CD4-positive, alpha-beta memory T cell (primary cell): Measurements from ENCODE around the gene STAB1. TPM values are rescaled to one million over a fixed set of nuclear protein-coding genes. Genes with fewer than 3 reads are reported as not detected.

Experiments
- CTCF ChIA-PET: fragments of 350-600 bp; sonication (Branson Sonifier 250); formaldehyde crosslinking; loops from one replicate; lab custom pipeline; 2021; ENCODE audit warnings: inconsistent platforms; ENCODE audit not compliant: partially characterized antibody; lab: Charles Lee
- POLR2A ChIA-PET: fragments of 350-600 bp; sonication (Branson Sonifier 250); formaldehyde crosslinking; loops from one replicate; lab custom pipeline; 2021; ENCODE audit not compliant: partially characterized antibody; lab: Charles Lee
- DNase-seq, 5 donors: peaks; one replicate each; pipeline versions ENCODE4 v3.0.0 to v3.0.0-alpha.2; 2020 to 2022; ENCODE audit warnings: mixed read lengths in 1 of 5
- H3K27ac ChIP-seq: one replicate; pipeline ENCODE4 v1.7.0; 2013; ENCODE audit warnings: low read depth, low read length
- H3K27me3 ChIP-seq: 2 replicates; pipeline ENCODE4 v1.7.0; 2013; ENCODE audit warnings: mild to moderate bottlenecking, low read length, moderate library complexity; ENCODE audit not compliant: insufficient read depth
- H3K36me3 ChIP-seq: 2 replicates; pipeline ENCODE4 v1.7.0; 2013; ENCODE audit warnings: mild to moderate bottlenecking, low read length, moderate library complexity; ENCODE audit not compliant: insufficient read depth
- H3K4me1 ChIP-seq: 2 replicates; pipeline ENCODE4 v1.7.0; 2013; ENCODE audit warnings: mild to moderate bottlenecking, low read length, moderate library complexity; ENCODE audit not compliant: insufficient read depth
- H3K4me3 ChIP-seq, 2 donors: one replicate each; pipeline ENCODE4 v1.7.0; 2013; ENCODE audit warnings: low read length in 2 of 2, mild to moderate bottlenecking in 1 of 2
- H3K9me3 ChIP-seq, 2 donors: one replicate each; pipeline ENCODE4 v1.7.0; 2013; ENCODE audit warnings: low read length in 2 of 2, control low read depth in 1 of 2; ENCODE audit not compliant: control insufficient read depth in 1 of 2
- H3K27ac Mint-ChIP-seq, 7 donors: one replicate each; pipeline ENCODE4 v1.8.0; 2020 to 2021; ENCODE audit warnings: mixed read lengths in 7 of 7, mild to moderate bottlenecking in 6 of 7, inconsistent platforms in 3 of 7, moderate library complexity in 3 of 7
- H3K27me3 Mint-ChIP-seq, 2 donors: one replicate each; pipeline ENCODE4 v1.8.0; 2020 to 2021; ENCODE audit warnings: mixed read lengths in 2 of 2
- H3K36me3 Mint-ChIP-seq, 2 donors: one replicate each; pipeline ENCODE4 v1.8.0; 2020 to 2021; ENCODE audit warnings: mixed read lengths in 2 of 2, inconsistent platforms in 1 of 2, mild to moderate bottlenecking in 1 of 2
- H3K4me1 Mint-ChIP-seq, 4 donors: one replicate each; pipeline ENCODE4 v1.8.0; 2020 to 2021; ENCODE audit warnings: mixed read lengths in 4 of 4, mild to moderate bottlenecking in 1 of 4
- H3K4me3 Mint-ChIP-seq, 8 donors: one replicate each; pipeline ENCODE4 v1.8.0; 2020 to 2021; ENCODE audit warnings: mixed read lengths in 8 of 8, mild to moderate bottlenecking in 7 of 8, moderate library complexity in 6 of 8, inconsistent platforms in 3 of 8
- H3K9me3 Mint-ChIP-seq, 8 donors: one replicate each; pipeline ENCODE4 v1.8.0; 2020 to 2021; ENCODE audit warnings: mixed read lengths in 8 of 8, mild to moderate bottlenecking in 5 of 8, inconsistent platforms in 3 of 8, moderate library complexity in 1 of 8
- intact Hi-C: fragments of 100-400 bp; cut with micrococcal nuclease; formaldehyde crosslinking; loops from one replicate; pipeline ENCODE4 v1.15.1; 2023
- polyA plus RNA-seq, 2 donors: library from polyadenylated mRNA; unstranded; fragments of 300-500 nt; fragmentation: Illumina TruSeq; gene quantifications; one replicate each; pipeline ENCODE4 v1.2.3, GENCODE V29; 2021
- total RNA-seq, 2 experiments: library from RNA; stranded (reverse); gene quantifications; one replicate each; pipeline ENCODE4 v1.2.3, GENCODE V29; 2021

STAB1 gene
- total and polyA plus RNA-seq, 4 experiments from 2014 or later = 11.3 to 13.9 TPM; not detected in 2

GRCh38 chr3:52458031-52458760, 36.9 kb upstream of the STAB1 start:
- POLR2A ChIA-PET = interaction anchor here (0.9 to 1.7 kb wide), 2 partner anchors 10 to 11 kb away, joined by 3 to 4 read pairs; no protein-coding TSS in a partner anchor
- DNase-seq = no peak
- H3K36me3 ChIP-seq = peaks cover 31% of the 10 kb centered on the region
- CTCF ChIA-PET = interaction anchor here (2.3 to 3.2 kb wide), 3 partner anchors 10 to 46 kb away, joined by 11 to 14 read pairs (median 11); no protein-coding TSS in a partner anchor
- intact Hi-C loops = loop anchor here (10.0 kb wide), 1 partner anchor 227 kb away; the partner anchor contains the start of genes GNL3 and PBRM1
- H3K27me3 ChIP-seq = no peaks in the 10 kb centered on the region
- Mint-ChIP-seq H3K4me3 (peak overlapping the region in 4 of 8 donors; percentile 9 to 37 (median 28)), H3K27ac (peak overlapping the region in 3 of 7 donors; percentile 69 to 99 (median 90)), H3K9me3 (no peaks in the 10 kb centered on the region), H3K4me1 (peaks cover 30 to 58% (median 39%) of the 10 kb centered on the region in 4 donors), H3K27me3 (no peaks in the 10 kb centered on the region), H3K36me3 (peaks cover 14 to 59% of the 10 kb centered on the region in 2 donors)
- H3K4me1 ChIP-seq = peaks cover 36% of the 10 kb centered on the region
- no peak overlapping the region for H3K4me3 ChIP-seq
- no peaks in the 10 kb centered on the region for H3K9me3 ChIP-seq
- H3K27ac ChIP-seq = no peak overlapping the region

GRCh38 chr3:52458770-52459545, 36.2 kb upstream of the STAB1 start:
- H3K4me1 Mint-ChIP-seq = peaks cover 28 to 54% (median 38%) of the 10 kb centered on the region in 4 donors
- H3K27me3 Mint-ChIP-seq = no peaks in the 10 kb centered on the region
- peak overlapping the region in 2 of 7 donors; percentile 69 to 99 for H3K27ac Mint-ChIP-seq

GRCh38 chr3:52461874-52462273, 33.3 kb upstream of the STAB1 start:
- Mint-ChIP-seq H3K9me3 (no peaks in the 10 kb centered on the region), H3K36me3 (peaks cover 16 to 60% of the 10 kb centered on the region in 2 donors), H3K4me3 (no peak overlapping the region), H3K27ac (no peak overlapping the region), H3K27me3 (no peaks in the 10 kb centered on the region), H3K4me1 (peaks cover 12 to 39% (median 18%) of the 10 kb centered on the region in 4 donors)
- Histone ChIP-seq H3K9me3 (no peaks in the 10 kb centered on the region), H3K36me3 (peaks cover 43% of the 10 kb centered on the region), H3K4me1 (peaks cover 11% of the 10 kb centered on the region), H3K4me3 (no peak overlapping the region), H3K27ac (no peak overlapping the region), H3K27me3 (no peaks in the 10 kb centered on the region)
- DNase-seq = no peak
- CTCF ChIA-PET = interaction anchor here (1.5 kb wide), 1 partner anchor 50 kb away, joined by 4 read pairs; no protein-coding TSS in a partner anchor
- intact Hi-C loops = no loop called here
- POLR2A ChIA-PET = no interaction called here

More at GRCh38 chr3:52458770-52459545, 36.2 kb upstream of the STAB1 start:
- no peak for DNase-seq
- no peak overlapping the region for H3K27ac ChIP-seq
- peaks cover 31% of the 10 kb centered on the region for H3K4me1 ChIP-seq
- H3K9me3 ChIP-seq = no peaks in the 10 kb centered on the region
- H3K4me3 ChIP-seq = no peak overlapping the region
- no peaks in the 10 kb centered on the region for H3K27me3 ChIP-seq
- H3K4me3 Mint-ChIP-seq = no peak overlapping the region
- H3K9me3 Mint-ChIP-seq = no peaks in the 10 kb centered on the region
- intact Hi-C loops = loop anchor here (10.0 kb wide), 1 partner anchor 226 kb away; the partner anchor contains the start of genes GNL3 and PBRM1
- peaks cover 31% of the 10 kb centered on the region for H3K36me3 ChIP-seq
- peaks cover 16 to 62% of the 10 kb centered on the region in 2 donors for H3K36me3 Mint-ChIP-seq
- ChIA-PET CTCF (interaction anchor here (2.6 to 3.2 kb wide), 2 partner anchors 13 to 47 kb away, joined by 11 to 14 read pairs; no protein-coding TSS in a partner anchor), POLR2A (interaction anchor here (0.9 to 1.2 kb wide), 2 partner anchors 10 to 13 kb away, joined by 3 read pairs; no protein-coding TSS in a partner anchor)

- H3K4me1 Mint-ChIP-seq = peaks cover 7 to 28% (median 10%) of the 10 kb centered on the region in 4 donors
- CTCF ChIA-PET = interaction anchor here (1.0 kb wide), 1 partner anchor 10 kb away, joined by 3 read pairs; no protein-coding TSS in a partner anchor
- DNase-seq = no peak
- POLR2A ChIA-PET = no interaction called here
- H3K36me3 ChIP-seq = peaks cover 46% of the 10 kb centered on the region
- H3K9me3 Mint-ChIP-seq = no peaks in the 10 kb centered on the region
- H3K27me3 ChIP-seq = no peaks in the 10 kb centered on the region
- no peaks in the 10 kb centered on the region for H3K4me1 ChIP-seq
- H3K4me3 ChIP-seq = no peak overlapping the region
- H3K36me3 Mint-ChIP-seq = peaks cover 15 to 50% of the 10 kb centered on the region in 2 donors
- H3K9me3 ChIP-seq = no peaks in the 10 kb centered on the region
- H3K27ac ChIP-seq = no peak overlapping the region
- H3K27ac Mint-ChIP-seq = peak overlapping the region in 1 of 7 donors; percentile 51
- intact Hi-C loops = no loop called here
- H3K27me3 Mint-ChIP-seq = no peaks in the 10 kb centered on the region
- H3K4me3 Mint-ChIP-seq = no peak overlapping the region
Measured at GRCh38 chr3:52463416-52463815, 31.7 kb upstream of the STAB1 start.

- H3K4me1 ChIP-seq = no peaks in the 10 kb centered on the region
- intact Hi-C loops = no loop called here
- Mint-ChIP-seq H3K36me3 (peaks cover 14 to 42% of the 10 kb centered on the region in 2 donors), H3K27ac (peak overlapping the region in 3 of 7 donors; percentile 14 to 75 (median 27)), H3K4me3 (peak overlapping the region in 1 of 8 donors; percentile 53), H3K27me3 (no peaks in the 10 kb centered on the region), H3K9me3 (peaks cover 0 to 2% (median 0%) of the 10 kb centered on the region in 8 donors), H3K4me1 (peaks cover 2 to 19% (median 6%) of the 10 kb centered on the region in 4 donors)
- no peaks in the 10 kb centered on the region for H3K27me3 ChIP-seq
- H3K27ac ChIP-seq = no peak overlapping the region
- ChIA-PET CTCF (no interaction called here), POLR2A (interaction anchor here (0.7 to 1.5 kb wide), 2 partner anchors 9 to 11 kb away, joined by 3 to 4 read pairs; no protein-coding TSS in a partner anchor)
- no peaks in the 10 kb centered on the region for H3K9me3 ChIP-seq
- no peak overlapping the region for H3K4me3 ChIP-seq
- H3K36me3 ChIP-seq = peaks cover 56% of the 10 kb centered on the region
- no peak for DNase-seq
Measured at GRCh38 chr3:52468336-52468735, 26.8 kb upstream of the STAB1 start.

GRCh38 chr3:52469001-52469400, 26.1 kb upstream of the STAB1 start:
- H3K27ac ChIP-seq = no peak overlapping the region
- POLR2A ChIA-PET = interaction anchor here (0.7 to 1.5 kb wide), 3 partner anchors 10 to 13 kb away, joined by 3 to 4 read pairs (median 3); no protein-coding TSS in a partner anchor
- Mint-ChIP-seq H3K27ac (peak overlapping the region in 2 of 7 donors; percentile 21 to 22), H3K4me3 (no peak overlapping the region), H3K36me3 (peaks cover 20 to 46% of the 10 kb centered on the region in 2 donors), H3K4me1 (peaks cover 0 to 18% (median 5%) of the 10 kb centered on the region in 4 donors), H3K27me3 (no peaks in the 10 kb centered on the region), H3K9me3 (peaks cover 0 to 2% (median 0%) of the 10 kb centered on the region in 8 donors)
- CTCF ChIA-PET = no interaction called here
- H3K4me3 ChIP-seq = no peak overlapping the region
- DNase-seq = no peak
- no peaks in the 10 kb centered on the region for H3K9me3 ChIP-seq
- H3K27me3 ChIP-seq = no peaks in the 10 kb centered on the region
- H3K4me1 ChIP-seq = no peaks in the 10 kb centered on the region
- intact Hi-C loops = no loop called here
- H3K36me3 ChIP-seq = peaks cover 63% of the 10 kb centered on the region
